SIG-M5 treated with dmso at 0.1 percent for 504 hours (cell line): Measurements from ENCODE around the gene MTERF4.

Experiments used
- DNase-seq: peaks from one replicate; lab custom pipeline; 2025; ENCODE audit not compliant: unreplicated experiment; lab: John Stamatoyannopoulos, UW

Gene MTERF4

DNA sequence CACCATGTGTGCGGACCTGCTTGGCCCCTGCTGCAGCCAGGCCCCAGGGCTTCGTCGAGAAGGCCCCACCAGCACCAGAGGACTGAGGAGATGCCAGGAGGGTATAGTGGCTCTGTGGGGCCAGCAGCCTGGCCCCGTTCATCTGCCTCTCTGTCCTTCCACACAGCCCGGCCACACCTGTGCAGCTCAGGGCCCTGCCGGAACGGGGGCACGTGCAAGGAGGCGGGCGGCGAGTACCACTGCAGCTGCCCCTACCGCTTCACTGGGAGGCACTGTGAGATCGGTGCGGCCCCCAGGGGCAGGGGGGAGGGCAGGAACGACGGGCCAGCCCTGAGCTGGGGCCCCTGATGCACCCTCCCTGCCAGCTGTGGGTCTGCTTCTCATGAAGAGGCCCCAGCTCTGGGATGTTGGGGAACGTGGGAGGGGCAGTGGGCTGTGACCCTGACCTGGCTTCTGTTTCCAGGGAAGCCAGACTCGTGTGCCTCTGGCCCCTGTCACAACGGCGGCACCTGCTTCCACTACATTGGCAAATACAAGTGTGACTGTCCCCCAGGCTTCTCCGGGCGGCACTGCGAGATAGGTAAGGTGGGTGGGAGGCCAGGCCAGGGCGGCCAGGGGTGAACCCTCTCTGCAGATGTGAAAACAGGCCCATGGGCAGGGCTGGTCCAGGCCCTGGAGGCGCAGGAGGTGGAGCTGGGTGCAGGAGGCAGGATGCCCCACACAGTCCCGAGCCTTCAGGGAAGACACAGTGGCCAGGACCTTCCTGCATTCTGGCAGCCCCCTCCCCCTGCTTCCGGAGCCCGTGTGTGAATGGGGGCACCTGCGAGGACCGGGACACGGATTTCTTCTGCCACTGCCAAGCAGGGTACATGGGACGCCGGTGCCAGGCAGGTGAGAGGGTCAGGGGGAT, 50.3 kb downstream of the MTERF4 start:
- DNase-seq: no peak

DNA sequence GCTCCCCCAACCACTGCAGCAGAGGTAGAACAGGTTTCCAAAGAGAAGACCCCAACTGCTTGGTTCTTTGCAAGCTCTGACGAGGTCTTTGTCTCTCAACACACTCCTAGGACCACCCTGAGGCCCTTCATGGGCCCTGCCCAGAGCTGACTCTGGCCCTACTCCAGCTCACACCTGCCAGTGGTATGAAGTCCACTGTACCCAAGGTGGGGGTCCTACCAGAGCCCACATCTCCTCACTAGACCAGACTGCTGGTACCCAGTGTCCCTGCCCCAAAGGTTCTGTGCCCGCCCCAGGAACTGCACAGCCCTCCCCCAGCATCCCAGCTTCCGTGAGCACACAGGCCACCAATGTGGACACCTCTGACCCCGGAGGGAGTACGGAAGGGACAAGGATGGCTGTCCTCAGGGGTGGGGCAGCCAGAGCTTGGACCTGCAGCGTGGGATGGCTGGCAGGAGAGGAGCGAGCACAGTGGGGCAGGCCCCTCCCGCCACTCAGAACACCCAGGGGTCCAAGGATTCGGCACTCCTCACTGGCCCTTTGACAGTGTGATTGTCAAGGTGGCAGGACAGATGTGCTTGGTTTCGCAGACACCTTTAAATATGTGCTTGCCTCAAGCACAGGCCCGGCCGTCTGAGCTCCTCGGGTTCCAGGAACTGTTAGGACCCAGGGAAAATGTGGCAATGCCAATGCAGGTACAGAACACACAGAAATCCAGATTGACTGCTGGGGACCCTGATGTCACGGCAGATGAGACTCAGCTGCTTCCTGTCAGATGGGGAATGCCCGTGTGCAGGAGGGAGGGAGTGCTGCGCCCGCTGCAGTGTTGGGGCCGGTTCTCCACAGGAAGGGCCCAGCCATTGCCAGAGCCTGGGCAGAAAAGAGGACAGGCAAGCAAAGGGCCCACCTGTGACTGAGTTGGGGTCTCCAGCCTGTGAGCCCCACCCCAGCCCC, 51.2 kb downstream of the MTERF4 start:
- no peak for DNase-seq

DNA sequence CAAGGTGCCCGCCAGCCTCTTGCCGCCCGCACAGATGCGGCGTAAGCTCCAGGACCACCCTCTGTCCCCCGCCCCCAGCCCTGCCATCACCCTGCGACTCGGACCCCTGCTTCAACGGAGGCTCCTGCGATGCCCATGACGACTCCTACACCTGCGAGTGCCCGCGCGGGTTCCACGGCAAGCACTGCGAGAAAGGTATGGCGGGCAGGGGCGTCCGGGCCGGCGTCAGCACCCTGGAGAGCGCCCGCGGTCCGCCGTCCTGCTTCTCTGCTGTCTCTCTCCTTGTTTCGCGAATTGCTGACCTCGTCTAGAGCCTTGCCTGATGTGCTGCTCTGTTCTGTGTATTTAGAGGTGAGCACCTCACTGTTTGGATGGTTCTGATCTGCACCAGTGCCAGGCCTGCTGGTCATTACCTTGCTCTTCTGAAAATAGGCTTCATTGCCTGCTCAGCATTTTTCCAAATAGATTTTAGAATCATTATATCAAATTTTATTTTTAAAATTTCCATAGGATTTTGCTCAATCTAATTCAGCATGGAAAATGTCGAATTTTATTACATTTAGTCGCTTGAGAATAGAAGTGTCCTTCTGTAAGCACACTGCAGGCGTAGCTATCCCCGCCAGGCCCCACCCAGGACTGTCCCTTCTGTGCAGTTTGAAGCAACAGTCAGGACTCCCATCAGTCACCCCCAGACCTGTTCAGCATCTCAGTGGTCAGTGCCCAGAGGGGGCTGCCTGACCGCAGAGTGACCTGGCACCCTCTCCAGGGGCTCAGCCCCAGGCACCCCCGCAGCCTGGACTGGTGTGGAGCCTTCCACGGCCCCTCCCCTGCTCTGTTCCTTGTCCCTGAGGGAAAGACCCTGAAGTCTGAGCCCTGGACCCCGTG, 52.1 kb downstream of the MTERF4 start:
- DNase-seq: no peak

DNA sequence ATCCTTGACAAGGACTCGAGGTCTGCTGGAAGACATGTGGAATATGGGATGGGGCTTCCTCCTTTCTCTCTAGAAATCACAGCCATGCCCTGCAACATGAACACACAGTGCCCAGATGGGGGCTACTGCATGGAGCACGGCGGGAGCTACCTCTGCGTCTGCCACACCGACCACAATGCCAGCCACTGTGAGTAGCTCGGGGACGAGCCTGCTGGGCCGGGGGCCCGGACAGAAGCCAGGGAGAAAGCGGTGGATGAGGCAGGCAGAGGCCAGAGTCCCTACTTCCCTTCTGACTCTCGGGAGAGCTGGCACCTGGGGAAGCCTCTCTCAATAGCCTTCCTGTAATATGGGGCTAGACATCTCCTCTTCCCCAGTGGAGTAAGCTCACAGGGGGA, 53.1 kb downstream of the MTERF4 start:
- DNase-seq: no peak

DNA sequence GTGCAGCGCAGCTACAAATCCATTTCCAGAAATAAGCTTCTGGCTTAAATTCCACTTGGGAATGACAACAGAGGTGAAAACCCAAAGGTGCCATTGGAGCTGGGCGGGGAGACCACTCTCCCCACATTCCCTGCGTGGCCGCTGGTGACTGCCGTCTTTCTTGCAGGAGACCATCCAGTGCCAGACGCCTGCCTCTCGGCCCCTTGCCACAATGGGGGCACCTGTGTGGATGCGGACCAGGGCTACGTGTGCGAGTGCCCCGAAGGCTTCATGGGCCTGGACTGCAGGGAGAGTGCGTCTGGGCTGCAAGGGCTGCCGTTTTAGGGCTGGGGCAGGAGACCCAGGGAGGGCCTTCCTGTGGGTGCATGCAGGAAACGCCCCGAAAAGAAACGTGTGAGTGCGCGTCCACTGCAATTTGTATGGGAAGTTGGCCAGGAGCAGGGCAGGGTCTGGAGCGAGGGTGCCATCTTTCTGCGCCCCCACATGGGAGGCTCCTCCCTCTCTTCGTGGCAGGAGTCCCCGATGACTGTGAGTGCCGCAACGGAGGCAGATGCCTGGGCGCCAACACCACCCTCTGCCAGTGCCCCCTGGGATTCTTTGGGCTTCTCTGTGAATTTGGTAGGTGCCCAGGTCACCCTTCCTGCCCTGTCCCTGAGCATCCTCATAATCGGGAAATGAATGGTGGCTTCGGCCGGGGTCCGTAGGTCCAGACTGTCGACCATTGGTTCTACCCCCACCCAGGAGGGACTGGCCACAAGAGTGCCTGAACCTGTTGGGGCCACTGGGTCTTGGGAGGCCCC, 53.7 kb downstream of the MTERF4 start:
- no peak for DNase-seq

DNA sequence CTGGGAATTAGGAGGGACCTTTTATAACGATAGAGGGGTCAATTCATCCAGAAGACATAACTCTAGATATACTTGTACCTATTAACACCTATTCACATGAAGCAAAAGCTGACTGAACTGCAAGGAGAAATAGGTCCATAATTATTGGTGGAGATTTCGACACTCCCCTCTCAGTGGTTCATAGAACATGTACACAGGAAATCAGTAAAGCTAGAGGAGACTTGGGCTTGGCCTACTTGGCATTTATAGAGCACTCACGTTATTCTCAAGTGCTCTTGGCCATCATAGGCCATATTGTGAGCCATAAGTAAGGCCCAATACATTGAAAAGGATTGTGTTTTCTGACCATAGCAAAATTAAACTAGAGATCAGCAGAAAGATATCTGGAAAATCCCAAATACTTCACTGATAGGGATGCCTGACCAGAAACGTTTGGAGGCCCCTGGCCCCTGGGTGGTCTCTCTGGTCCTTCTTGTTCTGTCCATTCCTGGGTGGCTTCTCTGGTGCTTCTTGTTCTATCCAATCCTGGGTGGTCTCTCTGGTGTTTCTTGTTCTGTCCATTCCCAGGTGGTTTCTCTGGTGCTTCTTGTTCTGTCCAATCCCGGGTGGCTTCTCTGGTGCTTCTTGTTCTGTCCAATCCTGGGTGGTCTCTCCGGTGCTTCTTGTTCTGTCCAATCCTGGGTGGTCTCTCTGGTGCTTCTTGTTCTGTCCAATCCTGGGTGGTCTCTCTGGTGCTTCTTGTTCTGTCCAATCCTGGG, 54.7 kb downstream of the MTERF4 start:
- DNase-seq: no peak
